Right renal cortex interstitium (tissue), 3 donors: ENCODE data around the gene CDK2. TPM values are rescaled to one million over a fixed set of nuclear protein-coding genes. Genes with fewer than 3 reads are reported as not detected.
"Not testable (repeated sequence)": the region's sequence is repeated elsewhere in the genome, so short reads cannot be mapped to it uniquely, and the experiment has no call there.

Experiments
- DNase-seq, 3 donors: peaks; one replicate each; pipeline ENCODE4 v3.0.0-alpha.2; 2013; ENCODE audit warnings: low read depth in 3 of 3, low spot score in 2 of 3
- polyA plus RNA-seq, 3 donors: library from polyadenylated mRNA; unstranded; fragments of 120-200 nt; gene quantifications; one replicate each; pipeline ENCODE4 v1.2.1, GENCODE V29; 2013; ENCODE audit not compliant: insufficient read length in 3 of 3

Gene CDK2
- polyA plus RNA-seq, 3 donors = 56.8 to 58.8 (median 58.6) TPM

- DNase-seq = no peak
These were observed 7.7 kb downstream of the CDK2 start for GRCh38 chr12:55974308-55974730.

DNA sequence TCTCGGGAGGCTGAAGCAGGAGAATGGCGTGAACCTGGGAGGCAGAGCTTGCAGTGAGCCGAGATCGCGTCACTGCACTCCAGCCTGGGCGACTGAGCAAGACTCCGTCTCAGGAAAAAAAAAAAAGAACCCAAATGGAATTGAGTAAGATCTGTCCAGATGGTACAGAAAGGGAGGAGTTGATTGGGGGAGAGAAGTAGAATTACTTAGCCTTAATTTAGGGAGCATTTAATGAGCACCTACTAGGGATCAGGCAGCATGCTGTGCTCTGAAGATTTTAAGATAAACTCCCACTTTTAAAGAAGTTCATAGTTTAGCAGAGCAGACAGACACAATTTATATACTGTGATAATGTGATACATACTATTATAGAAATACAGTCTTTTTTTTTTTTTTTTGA, 11.8 kb downstream of the CDK2 start:
- no peak for DNase-seq

GRCh38 chr12:55979069-55979468, 12.4 kb downstream of the CDK2 start:
- no peak for DNase-seq

GRCh38 chr12:55981882-55982281, 15.3 kb downstream of the CDK2 start:
- not testable (repeated sequence) for DNase-seq

- DNase-seq = no peak
These were observed 15.8 kb downstream of the CDK2 start for GRCh38 chr12:55982319-55982936.

- no peak for DNase-seq
These were observed 16.7 kb downstream of the CDK2 start for GRCh38 chr12:55983232-55983842.

DNA sequence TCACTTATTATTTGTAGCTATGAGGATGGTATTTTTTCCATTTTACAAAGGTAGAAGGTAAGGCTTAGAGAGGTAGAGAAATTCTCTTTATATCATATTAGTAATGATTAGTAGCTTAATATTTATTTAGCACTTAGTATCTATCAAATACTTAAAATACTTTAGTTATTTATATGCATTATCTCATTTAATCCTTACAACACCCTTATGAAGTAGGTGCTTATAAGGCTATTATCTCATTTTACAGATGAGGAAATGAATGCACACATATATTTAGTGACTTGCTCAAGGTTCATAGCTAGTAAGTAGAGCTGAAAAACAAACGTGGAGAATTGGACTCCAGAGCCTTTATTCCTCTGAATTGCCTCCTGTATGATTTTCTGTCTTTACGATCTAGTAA, 18.2 kb downstream of the CDK2 start:
- DNase-seq = no peak

DNA sequence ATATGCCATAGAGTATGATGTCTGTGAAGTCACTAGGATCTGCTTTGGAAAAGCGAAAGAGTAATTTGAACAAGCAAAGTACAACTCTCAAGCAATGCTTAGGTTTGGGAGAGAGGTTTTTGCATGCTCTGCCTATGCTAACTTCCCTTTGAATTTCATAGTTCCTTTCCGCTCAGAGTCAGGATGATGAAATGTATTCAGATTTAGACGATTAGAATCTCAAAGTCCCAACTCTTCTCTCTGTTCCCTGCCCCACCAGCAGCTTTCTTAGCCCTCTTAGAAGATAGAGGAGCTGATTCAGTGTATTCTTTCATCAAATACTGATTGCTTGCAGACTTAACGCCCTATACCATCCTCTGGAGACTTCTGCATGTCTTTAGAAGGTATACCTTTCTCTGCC, 18.7 kb downstream of the CDK2 start:
- DNase-seq = no peak

DNA sequence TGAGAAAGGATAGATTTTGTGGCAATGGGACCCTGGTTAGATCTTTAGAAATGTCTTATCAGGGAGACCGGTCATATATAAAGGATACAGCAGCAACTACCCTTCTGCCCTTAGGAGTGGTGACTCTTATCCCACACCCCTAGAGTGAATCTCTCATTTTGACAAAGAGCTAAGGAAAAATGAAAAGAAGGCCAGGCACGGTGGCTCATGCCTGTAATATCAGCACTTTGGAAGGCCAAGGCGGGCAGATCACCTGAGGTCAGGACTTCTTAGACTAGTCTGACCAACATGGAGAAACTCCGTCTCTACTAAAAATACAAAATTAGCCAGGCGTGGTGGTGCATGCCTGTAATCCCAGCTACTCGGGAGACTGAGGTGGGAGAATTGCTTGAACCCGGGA, 19.3 kb downstream of the CDK2 start:
- not testable (repeated sequence) for DNase-seq

DNA sequence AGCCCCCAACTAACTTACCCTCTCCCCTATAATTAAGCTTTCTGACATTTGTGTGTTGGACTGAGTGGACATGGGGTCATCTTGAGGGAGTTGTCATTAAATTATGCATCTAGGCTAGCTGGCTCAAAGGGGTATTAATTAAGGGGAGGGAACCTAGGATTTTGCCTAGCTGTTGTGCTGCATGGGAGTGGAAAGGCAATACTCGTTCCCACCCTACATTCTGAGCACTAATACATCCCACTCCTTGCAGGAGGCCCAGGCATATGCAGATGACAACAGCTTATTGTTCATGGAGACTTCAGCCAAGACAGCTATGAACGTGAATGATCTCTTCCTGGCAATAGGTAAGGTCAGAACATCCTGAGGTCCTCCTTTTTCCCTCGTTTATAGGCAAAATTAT, 24.5 kb downstream of the CDK2 start:
- DNase-seq = no peak

- no peak for DNase-seq
These were observed 26.7 kb downstream of the CDK2 start for GRCh38 chr12:55993230-55993853.

DNA sequence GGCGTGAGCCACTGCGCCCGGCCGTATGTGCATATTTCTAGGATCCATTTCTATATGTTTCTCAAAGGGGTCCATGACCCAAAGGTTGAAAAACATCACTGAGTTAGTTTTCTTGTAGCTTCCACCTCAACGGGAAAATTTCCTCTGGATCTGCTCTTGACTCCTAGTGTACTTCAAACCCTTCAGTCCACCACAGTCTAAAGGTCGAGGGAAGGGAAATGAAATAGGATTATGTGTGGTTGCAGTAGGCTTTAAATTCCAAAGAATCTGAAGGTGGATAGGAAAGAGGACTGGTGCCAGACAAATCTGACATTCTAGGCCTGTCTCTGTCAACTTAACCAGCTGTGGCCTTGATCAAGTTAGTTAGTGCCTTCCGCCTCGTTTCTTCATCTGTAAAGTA, 28.7 kb downstream of the CDK2 start:
- DNase-seq = no peak

DNA sequence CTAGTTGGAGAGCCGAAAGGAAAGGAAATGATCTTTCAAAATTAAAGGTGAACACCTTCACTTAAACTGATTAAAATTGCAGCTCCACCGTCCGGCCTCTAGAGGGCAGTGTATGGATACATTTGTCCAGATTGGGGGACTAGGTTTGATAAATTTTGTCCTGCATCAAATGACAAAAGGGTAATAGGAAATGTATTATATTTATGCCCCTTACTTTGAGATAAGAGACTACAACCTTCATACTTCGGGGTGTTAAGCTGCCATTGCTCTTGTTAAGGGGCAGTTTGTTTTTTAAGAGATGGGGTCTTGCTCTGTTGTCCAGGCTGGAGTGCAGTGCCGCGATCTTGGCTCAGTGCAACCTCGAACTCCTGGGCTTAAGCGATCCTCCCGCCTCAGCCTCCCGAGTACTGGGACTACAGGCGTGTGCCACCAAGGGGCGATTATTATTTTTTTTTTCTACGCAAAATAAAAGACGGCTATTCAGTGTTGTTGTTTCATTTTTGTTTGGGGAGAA, 29.6 kb downstream of the CDK2 start:
- peak in 1 of 3 donors; percentile 63 for DNase-seq

- peak in 1 of 3 donors; percentile 92 for DNase-seq
These were observed 30.3 kb downstream of the CDK2 start, which contains the start of gene SUOX for GRCh38 chr12:55996715-55997534. Gene SUOX, plus strand, starts transcription at chr12:55997276. Its CDS starts 4,946 bp downstream, at chr12:56002222.

DNA sequence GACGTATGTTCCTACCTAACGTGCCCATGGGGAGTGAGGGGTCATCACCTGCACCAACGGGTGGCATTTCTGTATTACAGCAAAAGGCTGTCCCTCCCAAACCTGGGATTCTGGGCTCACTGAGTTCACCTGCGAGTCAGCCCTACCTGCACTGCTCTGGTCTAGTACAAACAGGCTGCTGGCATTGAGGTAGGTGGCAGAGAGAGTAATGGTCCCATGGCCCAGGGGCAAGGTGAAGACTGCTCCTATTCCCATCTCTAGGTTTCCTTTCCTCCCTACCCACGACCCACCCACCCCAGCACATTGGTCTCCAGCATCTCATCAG, 30.9 kb downstream of the CDK2 start:
- DNase-seq = no peak

DNA sequence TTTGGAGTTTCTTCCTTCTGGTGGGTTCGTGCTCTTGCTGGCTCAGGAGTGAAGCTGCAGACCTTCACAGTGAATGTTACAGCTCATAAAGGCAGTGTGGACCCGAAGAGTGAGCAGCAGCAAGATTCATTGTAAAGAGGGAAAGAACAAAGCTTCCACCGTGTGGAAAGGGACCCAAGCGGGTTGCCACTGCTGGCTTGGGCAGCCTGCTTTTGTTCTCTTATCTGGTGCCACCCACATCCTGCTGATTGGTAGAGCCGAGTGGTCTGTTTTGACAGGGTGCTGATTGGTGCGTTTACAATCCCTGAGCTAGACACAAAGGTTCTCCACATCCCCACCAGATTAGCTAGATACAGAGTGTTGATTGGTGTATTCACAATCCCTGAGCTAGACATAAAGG, 32.9 kb downstream of the CDK2 start:
- DNase-seq = not testable (repeated sequence)

DNA sequence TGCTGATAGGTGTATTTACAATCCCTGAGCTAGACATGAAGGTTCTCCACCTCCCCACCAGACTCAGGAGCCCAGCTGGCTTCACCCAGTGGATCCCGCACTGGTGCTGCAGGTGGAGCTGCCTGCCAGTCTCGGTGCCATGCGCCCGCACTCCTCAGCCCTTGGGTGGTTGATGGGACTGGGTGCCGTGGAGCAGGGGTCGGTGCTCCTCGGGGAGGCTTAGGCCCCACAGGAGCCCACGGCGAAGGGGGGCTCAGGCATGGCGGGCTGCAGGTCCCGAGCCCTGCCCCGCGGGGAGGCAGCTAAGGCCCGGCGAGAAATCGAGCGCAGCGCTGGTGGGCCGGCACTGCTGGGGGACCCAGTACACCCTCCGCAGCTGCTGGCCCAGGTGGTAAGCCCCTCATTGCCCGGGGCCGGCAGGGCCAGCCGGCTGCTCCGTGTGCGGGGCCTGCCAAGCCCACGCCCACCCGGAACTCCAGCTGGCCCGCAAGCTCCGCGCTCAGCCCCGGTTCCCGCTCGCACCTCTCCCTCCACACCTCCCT, 33.4 kb downstream of the CDK2 start:
- DNase-seq = not testable (repeated sequence)

GRCh38 chr12:56001487-56002100, 35.0 kb downstream of the CDK2 start:
- DNase-seq = no peak

DNA sequence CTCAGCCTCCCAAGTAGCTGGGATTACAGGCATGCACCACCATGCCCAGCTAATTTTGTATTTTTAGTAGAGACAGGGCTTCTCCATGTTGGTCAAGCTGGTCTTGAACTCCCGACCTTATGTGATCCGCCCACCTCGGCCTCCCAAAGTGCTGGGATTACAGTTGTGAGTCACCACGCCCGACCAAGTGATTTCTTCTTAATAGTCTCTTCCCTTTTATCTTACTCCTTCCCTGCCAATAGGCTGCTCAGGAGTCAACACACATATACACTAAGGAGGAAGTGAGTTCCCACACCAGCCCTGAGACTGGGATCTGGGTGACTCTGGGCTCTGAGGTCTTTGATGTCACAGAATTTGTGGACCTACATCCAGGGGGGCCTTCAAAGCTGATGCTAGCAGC, 36.7 kb downstream of the CDK2 start:
- not testable (repeated sequence) for DNase-seq

GRCh38 chr12:56004211-56004610, 37.6 kb downstream of the CDK2 start:
- DNase-seq = no peak
